ENCODE data around the gene VKORC1L1.
A peak's percentile ranks its signal among the peaks of the same experiment; 100 is the strongest.
"Not testable (repeated sequence)": the region's sequence is repeated elsewhere in the genome, so short reads cannot be mapped to it uniquely, and the experiment has no call there.

Gene VKORC1L1

GRCh38 chr7:65880242-65880641 lies 7.4 kb downstream of the VKORC1L1 start:
- H3K27ac ChIP-seq (replicated peaks; ENCODE audit: low read length); H2AFZ ChIP-seq (ENCODE audit: low read length); DNase-seq (ENCODE audit: low spot score); H3K18ac ChIP-seq (ENCODE audit: low read length); H3K4me2 ChIP-seq (ENCODE audit: insufficient read depth, low read length, poor library complexity, severe bottlenecking); H4K91ac ChIP-seq (ENCODE audit: low read depth, low read length, poor library complexity); H2BK120ac ChIP-seq (ENCODE audit: low read depth, low read length); H3K23ac ChIP-seq (ENCODE audit: low read depth, low read length, poor library complexity); H3K79me1 ChIP-seq (ENCODE audit: low read depth, low read length); H2BK5ac ChIP-seq (ENCODE audit: low read length); H3K4me3 ChIP-seq (ENCODE audit: low read length in 2 of 2); H3K4me1 ChIP-seq (ENCODE audit: control insufficient read depth in 2 of 2, insufficient read depth in 1 of 2, low read depth in 1 of 2, low read length in 2 of 2); H2BK15ac ChIP-seq (ENCODE audit: low read length); H3K4ac ChIP-seq (ENCODE audit: low read length); H3K9ac ChIP-seq (ENCODE audit: low read depth, low read length, poor library complexity); H3K9me3 ChIP-seq (replicated peaks in 1 of 2; ENCODE audit: control insufficient read depth in 2 of 2, insufficient read depth in 1 of 2, low read depth in 1 of 2, low read length in 2 of 2); H2BK12ac ChIP-seq (ENCODE audit: low read length); H3K27me3 ChIP-seq (ENCODE audit: control insufficient read depth in 3 of 3, insufficient read depth in 3 of 3, low read depth in 1 of 3, low read length in 3 of 3); H2AK5ac ChIP-seq (ENCODE audit: low read depth, low read length); H3K14ac ChIP-seq (ENCODE audit: low read length): not testable (repeated sequence)
- WGBS, 2 donors (ENCODE audit: extremely low coverage in 2 of 2, insufficient read length in 2 of 2, insufficient replicate concordance in 1 of 2) = no CpG with 5 or more reads among the region's 5 CpGs
- peaks cover 0 to 13% of the 10 kb centered on the region in 2 donors for H3K36me3 ChIP-seq (replicated peaks in 1 of 2; ENCODE audit: control insufficient read depth in 2 of 2, insufficient read depth in 2 of 2, low read length in 2 of 2)
- peak overlapping the region; percentile 72 for H4K8ac ChIP-seq (ENCODE audit: low read depth, low read length)

- not testable (repeated sequence) for H3K4me2 ChIP-seq (ENCODE audit: insufficient read depth, low read length, poor library complexity, severe bottlenecking)
Measured at GRCh38 chr7:65884983-65885382, 12.1 kb downstream of the VKORC1L1 start.

GRCh38 chr7:65885533-65885932 lies 12.7 kb downstream of the VKORC1L1 start:
- H3K23ac ChIP-seq (ENCODE audit: low read depth, low read length, poor library complexity); H3K14ac ChIP-seq (ENCODE audit: low read length); H4K91ac ChIP-seq (ENCODE audit: low read depth, low read length, poor library complexity); H2AFZ ChIP-seq (ENCODE audit: low read length); H2BK12ac ChIP-seq (ENCODE audit: low read length); H2AK5ac ChIP-seq (ENCODE audit: low read depth, low read length); H2BK5ac ChIP-seq (ENCODE audit: low read length); H3K9me3 ChIP-seq (replicated peaks in 1 of 2; ENCODE audit: control insufficient read depth in 2 of 2, insufficient read depth in 1 of 2, low read depth in 1 of 2, low read length in 2 of 2); H3K4ac ChIP-seq (ENCODE audit: low read length); DNase-seq (ENCODE audit: low spot score); H3K4me1 ChIP-seq (ENCODE audit: control insufficient read depth in 2 of 2, insufficient read depth in 1 of 2, low read depth in 1 of 2, low read length in 2 of 2); H3K18ac ChIP-seq (ENCODE audit: low read length); H3K27ac ChIP-seq (replicated peaks; ENCODE audit: low read length); H4K8ac ChIP-seq (ENCODE audit: low read depth, low read length); H2BK15ac ChIP-seq (ENCODE audit: low read length); H2BK120ac ChIP-seq (ENCODE audit: low read depth, low read length); H3K9ac ChIP-seq (ENCODE audit: low read depth, low read length, poor library complexity); H3K27me3 ChIP-seq (ENCODE audit: control insufficient read depth in 3 of 3, insufficient read depth in 3 of 3, low read depth in 1 of 3, low read length in 3 of 3); H3K4me2 ChIP-seq (ENCODE audit: insufficient read depth, low read length, poor library complexity, severe bottlenecking); H3K4me3 ChIP-seq (ENCODE audit: low read length in 2 of 2); H3K79me1 ChIP-seq (ENCODE audit: low read depth, low read length): not testable (repeated sequence)
- no CpG with 5 or more reads among the region's 3 CpGs for WGBS, 2 donors (ENCODE audit: extremely low coverage in 2 of 2, insufficient read length in 2 of 2, insufficient replicate concordance in 1 of 2)
- peaks cover 0 to 10% of the 10 kb centered on the region in 2 donors for H3K36me3 ChIP-seq (replicated peaks in 1 of 2; ENCODE audit: control insufficient read depth in 2 of 2, insufficient read depth in 2 of 2, low read length in 2 of 2)

More at GRCh38 chr7:65884983-65885382, 12.1 kb downstream of the VKORC1L1 start:
- H4K91ac ChIP-seq (ENCODE audit: low read depth, low read length, poor library complexity); H2AFZ ChIP-seq (ENCODE audit: low read length); H3K4me3 ChIP-seq (ENCODE audit: low read length in 2 of 2); H2BK12ac ChIP-seq (ENCODE audit: low read length); H3K4me1 ChIP-seq (ENCODE audit: control insufficient read depth in 2 of 2, insufficient read depth in 1 of 2, low read depth in 1 of 2, low read length in 2 of 2); H2BK15ac ChIP-seq (ENCODE audit: low read length); H3K27me3 ChIP-seq (ENCODE audit: control insufficient read depth in 3 of 3, insufficient read depth in 3 of 3, low read depth in 1 of 3, low read length in 3 of 3); H3K79me1 ChIP-seq (ENCODE audit: low read depth, low read length); H4K8ac ChIP-seq (ENCODE audit: low read depth, low read length); H3K4ac ChIP-seq (ENCODE audit: low read length); H3K27ac ChIP-seq (replicated peaks; ENCODE audit: low read length); H3K14ac ChIP-seq (ENCODE audit: low read length); H3K18ac ChIP-seq (ENCODE audit: low read length); H2BK120ac ChIP-seq (ENCODE audit: low read depth, low read length); H3K23ac ChIP-seq (ENCODE audit: low read depth, low read length, poor library complexity); H2AK5ac ChIP-seq (ENCODE audit: low read depth, low read length); DNase-seq (ENCODE audit: low spot score); H3K9me3 ChIP-seq (replicated peaks in 1 of 2; ENCODE audit: control insufficient read depth in 2 of 2, insufficient read depth in 1 of 2, low read depth in 1 of 2, low read length in 2 of 2); H3K36me3 ChIP-seq (replicated peaks in 1 of 2; ENCODE audit: control insufficient read depth in 2 of 2, insufficient read depth in 2 of 2, low read length in 2 of 2); H2BK5ac ChIP-seq (ENCODE audit: low read length); H3K9ac ChIP-seq (ENCODE audit: low read depth, low read length, poor library complexity): not testable (repeated sequence)

- not testable (repeated sequence) for H2BK12ac ChIP-seq (ENCODE audit: low read length); H3K27ac ChIP-seq (replicated peaks; ENCODE audit: low read length); H3K4me1 ChIP-seq (ENCODE audit: control insufficient read depth in 2 of 2, insufficient read depth in 1 of 2, low read depth in 1 of 2, low read length in 2 of 2); H2AK5ac ChIP-seq (ENCODE audit: low read depth, low read length); H3K9me3 ChIP-seq (replicated peaks in 1 of 2; ENCODE audit: control insufficient read depth in 2 of 2, insufficient read depth in 1 of 2, low read depth in 1 of 2, low read length in 2 of 2); H2BK15ac ChIP-seq (ENCODE audit: low read length); H3K14ac ChIP-seq (ENCODE audit: low read length); H3K18ac ChIP-seq (ENCODE audit: low read length); H2BK5ac ChIP-seq (ENCODE audit: low read length); H3K23ac ChIP-seq (ENCODE audit: low read depth, low read length, poor library complexity); H4K91ac ChIP-seq (ENCODE audit: low read depth, low read length, poor library complexity); H3K27me3 ChIP-seq (ENCODE audit: control insufficient read depth in 3 of 3, insufficient read depth in 3 of 3, low read depth in 1 of 3, low read length in 3 of 3); H3K9ac ChIP-seq (ENCODE audit: low read depth, low read length, poor library complexity); DNase-seq (ENCODE audit: low spot score); H3K4ac ChIP-seq (ENCODE audit: low read length); H3K4me2 ChIP-seq (ENCODE audit: insufficient read depth, low read length, poor library complexity, severe bottlenecking); H3K79me1 ChIP-seq (ENCODE audit: low read depth, low read length); H4K8ac ChIP-seq (ENCODE audit: low read depth, low read length); H2AFZ ChIP-seq (ENCODE audit: low read length); H3K4me3 ChIP-seq (ENCODE audit: low read length in 2 of 2); H2BK120ac ChIP-seq (ENCODE audit: low read depth, low read length)
- peaks cover 0 to 31% of the 10 kb centered on the region in 2 donors for H3K36me3 ChIP-seq (replicated peaks in 1 of 2; ENCODE audit: control insufficient read depth in 2 of 2, insufficient read depth in 2 of 2, low read length in 2 of 2)
- no CpG with 5 or more reads among the region's 5 CpGs for WGBS, 2 donors (ENCODE audit: extremely low coverage in 2 of 2, insufficient read length in 2 of 2, insufficient replicate concordance in 1 of 2)
Measured at GRCh38 chr7:65888434-65889156, 15.7 kb downstream of the VKORC1L1 start.

Measured in neuronal stem cell (in vitro differentiated cells).